Measurements from ENCODE around the gene ABCB1. TPM values are rescaled to one million over a fixed set of nuclear protein-coding genes. Genes with fewer than 3 reads are reported as not detected.

ABCB1 gene
- polyA plus RNA-seq, 4 donors = 17.3 to 87.6 (median 58.6) TPM

DNA sequence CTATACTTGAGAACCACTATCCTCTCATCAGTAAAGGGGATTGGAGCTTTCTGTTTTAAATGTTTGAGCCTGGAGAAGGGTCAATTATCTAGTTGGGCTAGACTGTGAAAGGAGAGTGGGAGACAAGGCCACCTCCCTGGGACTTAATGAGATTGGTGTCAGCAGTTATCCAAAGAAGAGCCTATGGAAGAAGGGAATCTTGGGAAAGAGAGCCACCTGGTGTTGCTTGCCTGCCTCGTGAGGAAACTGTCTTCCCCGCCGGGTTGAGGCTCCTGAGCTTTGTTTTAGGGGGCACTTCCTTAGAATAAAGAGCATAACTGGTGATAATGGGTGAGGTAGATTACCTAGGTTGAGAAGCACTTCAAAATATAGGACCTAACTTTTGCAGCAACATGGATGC, 93.2 kb downstream of the ABCB1 start:
- H3K4me3 ChIP-seq (ENCODE audit: low read depth in 1 of 3, low read length in 3 of 3) = no peak overlapping the region
- no peaks in the 10 kb centered on the region for H3K9me3 ChIP-seq (ENCODE audit: control insufficient read depth in 2 of 2, insufficient read depth in 1 of 2, low read depth in 1 of 2, low read length in 1 of 2)
- FAIRE-seq (no peak), DNase-seq (no peak)
- WGBS, 3 donors = 35 to 69% (median 60%) methylated on average over 3 of the region's 3 CpGs
- H3K4me1 ChIP-seq (ENCODE audit: control insufficient read depth in 3 of 3, insufficient read depth in 2 of 3, low read depth in 1 of 3, low read length in 2 of 3) = no peaks in the 10 kb centered on the region
- no peaks in the 10 kb centered on the region for H3K27me3 ChIP-seq (ENCODE audit: control insufficient read depth in 3 of 3, insufficient read depth in 3 of 3, low read length in 3 of 3)
- peaks cover 0 to 21% (median 0%) of the 10 kb centered on the region in 3 donors for H3K36me3 ChIP-seq (ENCODE audit: control insufficient read depth in 3 of 3, insufficient read depth in 2 of 3, low read depth in 1 of 3, low read length in 3 of 3)
- no peak overlapping the region for H3K27ac ChIP-seq (ENCODE audit: low read depth in 1 of 3, low read length in 2 of 3)

- Histone ChIP-seq H3K4me1 (ENCODE audit: control insufficient read depth in 3 of 3, insufficient read depth in 2 of 3, low read depth in 1 of 3, low read length in 2 of 3) (no peaks in the 10 kb centered on the region), H3K27me3 (ENCODE audit: control insufficient read depth in 3 of 3, insufficient read depth in 3 of 3, low read length in 3 of 3) (no peaks in the 10 kb centered on the region), H3K4me3 (ENCODE audit: low read depth in 1 of 3, low read length in 3 of 3) (no peak overlapping the region), H3K36me3 (ENCODE audit: control insufficient read depth in 3 of 3, insufficient read depth in 2 of 3, low read depth in 1 of 3, low read length in 3 of 3) (peaks cover 0 to 17% (median 0%) of the 10 kb centered on the region in 3 donors), H3K27ac (ENCODE audit: low read depth in 1 of 3, low read length in 2 of 3) (no peak overlapping the region), H3K9me3 (ENCODE audit: control insufficient read depth in 2 of 2, insufficient read depth in 1 of 2, low read depth in 1 of 2, low read length in 1 of 2) (no peaks in the 10 kb centered on the region)
- DNase-seq (peak; percentile 11 to 16), FAIRE-seq (no peak)
- 71 to 82% (median 81%) methylated on average over 3 of the region's 3 CpGs for WGBS, 3 donors
Measured at GRCh38 chr7:87506246-87507180, 94.2 kb downstream of the ABCB1 start.

DNA sequence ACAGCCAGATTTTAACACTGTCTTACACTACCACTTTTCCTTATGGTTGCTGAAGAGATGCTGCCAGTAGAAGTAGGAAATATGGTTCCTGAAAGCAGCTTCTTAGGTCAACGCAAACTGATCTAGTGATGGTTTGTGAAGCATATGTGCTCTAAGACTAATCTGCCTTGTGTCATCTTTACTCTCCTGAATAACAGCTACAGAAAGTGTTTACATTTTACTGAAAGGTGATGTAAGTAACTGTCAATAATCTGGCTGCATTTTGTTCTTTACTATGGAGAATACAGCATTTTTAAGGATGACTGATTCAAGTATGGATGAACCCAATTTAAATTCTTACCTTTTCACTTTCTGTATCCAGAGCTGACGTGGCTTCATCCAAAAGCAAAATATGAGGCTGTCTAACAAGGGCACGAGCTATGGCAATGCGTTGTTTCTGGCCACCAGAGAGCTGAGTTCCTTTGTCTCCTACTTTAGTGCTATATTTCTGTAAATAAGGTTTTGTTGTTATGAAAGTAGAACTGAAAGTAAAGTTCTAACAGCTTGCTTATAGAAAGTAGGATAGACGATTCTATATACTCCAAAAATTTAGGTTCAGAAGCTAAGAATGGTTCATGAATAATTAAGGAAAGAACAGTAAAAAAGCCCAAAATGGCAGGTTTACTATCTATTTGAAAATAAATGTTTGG, 95.0 kb downstream of the ABCB1 start:
- DNase-seq = no peak
- no peaks in the 10 kb centered on the region for H3K27me3 ChIP-seq (ENCODE audit: control insufficient read depth in 3 of 3, insufficient read depth in 3 of 3, low read length in 3 of 3)
- FAIRE-seq = no peak
- H3K9me3 ChIP-seq (ENCODE audit: control insufficient read depth in 2 of 2, insufficient read depth in 1 of 2, low read depth in 1 of 2, low read length in 1 of 2) = no peaks in the 10 kb centered on the region
- H3K4me3 ChIP-seq (ENCODE audit: low read depth in 1 of 3, low read length in 3 of 3) = no peak overlapping the region
- H3K27ac ChIP-seq (ENCODE audit: low read depth in 1 of 3, low read length in 2 of 3) = no peak overlapping the region
- peaks cover 0 to 14% (median 0%) of the 10 kb centered on the region in 3 donors for H3K36me3 ChIP-seq (ENCODE audit: control insufficient read depth in 3 of 3, insufficient read depth in 2 of 3, low read depth in 1 of 3, low read length in 3 of 3)
- H3K4me1 ChIP-seq (ENCODE audit: control insufficient read depth in 3 of 3, insufficient read depth in 2 of 3, low read depth in 1 of 3, low read length in 2 of 3) = no peaks in the 10 kb centered on the region
- WGBS, 3 donors = 49 to 60% (median 53%) methylated on average over 5 of the region's 5 CpGs

DNA sequence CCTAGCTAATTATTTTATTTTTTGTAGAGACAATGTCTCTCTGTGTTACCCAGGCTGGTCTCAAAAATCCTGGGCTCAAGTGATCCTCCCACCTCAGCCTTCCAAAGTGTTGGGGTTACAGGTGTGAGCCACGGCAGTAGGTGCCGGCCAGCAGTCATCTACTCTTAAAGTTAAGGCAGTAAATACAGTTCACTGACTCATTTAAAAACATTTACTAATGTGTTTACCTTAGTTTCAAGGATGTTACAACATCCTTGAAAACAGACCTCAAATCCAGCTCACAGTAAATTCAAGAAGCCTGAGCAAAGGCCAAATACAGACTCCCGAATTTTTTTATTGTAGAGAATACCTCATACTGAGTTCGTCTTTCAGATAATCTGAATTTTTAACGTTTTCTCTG, 95.6 kb downstream of the ABCB1 start:
- Histone ChIP-seq H3K27ac (ENCODE audit: low read depth in 1 of 3, low read length in 2 of 3) (no peak overlapping the region), H3K9me3 (ENCODE audit: control insufficient read depth in 2 of 2, insufficient read depth in 1 of 2, low read depth in 1 of 2, low read length in 1 of 2) (no peaks in the 10 kb centered on the region), H3K27me3 (ENCODE audit: control insufficient read depth in 3 of 3, insufficient read depth in 3 of 3, low read length in 3 of 3) (no peaks in the 10 kb centered on the region), H3K4me1 (ENCODE audit: control insufficient read depth in 3 of 3, insufficient read depth in 2 of 3, low read depth in 1 of 3, low read length in 2 of 3) (no peaks in the 10 kb centered on the region), H3K36me3 (ENCODE audit: control insufficient read depth in 3 of 3, insufficient read depth in 2 of 3, low read depth in 1 of 3, low read length in 3 of 3) (peaks cover 0 to 14% (median 0%) of the 10 kb centered on the region in 3 donors), H3K4me3 (ENCODE audit: low read depth in 1 of 3, low read length in 3 of 3) (no peak overlapping the region)
- DNase-seq = no peak
- FAIRE-seq = no peak
- 73 to 76% (median 76%) methylated on average over 5 of the region's 5 CpGs for WGBS, 3 donors

- FAIRE-seq (no peak), DNase-seq (no peak)
- no peak overlapping the region for H3K4me3 ChIP-seq (ENCODE audit: low read depth in 1 of 3, low read length in 3 of 3)
- no peaks in the 10 kb centered on the region for H3K27me3 ChIP-seq (ENCODE audit: control insufficient read depth in 3 of 3, insufficient read depth in 3 of 3, low read length in 3 of 3)
- WGBS, 3 donors = 88 to 98% (median 96%) methylated on average over 3 of the region's 3 CpGs
- no peaks in the 10 kb centered on the region for H3K9me3 ChIP-seq (ENCODE audit: control insufficient read depth in 2 of 2, insufficient read depth in 1 of 2, low read depth in 1 of 2, low read length in 1 of 2)
- H3K4me1 ChIP-seq (ENCODE audit: control insufficient read depth in 3 of 3, insufficient read depth in 2 of 3, low read depth in 1 of 3, low read length in 2 of 3) = no peaks in the 10 kb centered on the region
- H3K27ac ChIP-seq (ENCODE audit: low read depth in 1 of 3, low read length in 2 of 3) = no peak overlapping the region
- no peaks in the 10 kb centered on the region for H3K36me3 ChIP-seq (ENCODE audit: control insufficient read depth in 3 of 3, insufficient read depth in 2 of 3, low read depth in 1 of 3, low read length in 3 of 3)
Measured at GRCh38 chr7:87499494-87499893, 101.2 kb downstream of the ABCB1 start.

- H3K4me1 ChIP-seq (ENCODE audit: control insufficient read depth in 3 of 3, insufficient read depth in 2 of 3, low read depth in 1 of 3, low read length in 2 of 3) = no peaks in the 10 kb centered on the region
- no peaks in the 10 kb centered on the region for H3K9me3 ChIP-seq (ENCODE audit: control insufficient read depth in 2 of 2, insufficient read depth in 1 of 2, low read depth in 1 of 2, low read length in 1 of 2)
- H3K27ac ChIP-seq (ENCODE audit: low read depth in 1 of 3, low read length in 2 of 3) = no peak overlapping the region
- DNase-seq = no peak
- H3K4me3 ChIP-seq (ENCODE audit: low read depth in 1 of 3, low read length in 3 of 3) = no peak overlapping the region
- no peaks in the 10 kb centered on the region for H3K27me3 ChIP-seq (ENCODE audit: control insufficient read depth in 3 of 3, insufficient read depth in 3 of 3, low read length in 3 of 3)
- 48 to 95% (median 69%) methylated on average over 1 of the region's 1 CpG for WGBS, 3 donors
- FAIRE-seq = no peak
- H3K36me3 ChIP-seq (ENCODE audit: control insufficient read depth in 3 of 3, insufficient read depth in 2 of 3, low read depth in 1 of 3, low read length in 3 of 3) = no peaks in the 10 kb centered on the region
Measured at GRCh38 chr7:87498893-87499292, 101.8 kb downstream of the ABCB1 start.

DNA sequence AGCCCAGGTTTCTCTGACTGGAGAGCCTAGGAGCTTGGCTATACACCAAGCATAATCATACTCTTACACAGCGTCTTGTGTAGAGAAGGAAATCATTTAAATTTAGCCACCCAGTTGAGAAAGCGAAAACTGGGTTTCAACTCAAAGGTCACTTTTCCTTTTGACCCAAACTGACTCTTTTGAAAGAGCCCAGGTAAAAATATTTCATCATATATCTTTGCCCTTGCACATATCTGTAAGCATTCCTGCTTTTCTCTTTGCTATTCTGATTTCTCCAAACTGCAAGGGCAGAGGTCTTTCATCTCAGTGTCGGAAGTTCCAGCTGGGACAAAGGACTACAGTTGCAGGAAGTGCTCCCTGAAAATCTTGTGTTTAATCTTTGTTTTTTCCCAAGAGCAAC, 103.2 kb downstream of the ABCB1 start:
- Histone ChIP-seq H3K27me3 (ENCODE audit: control insufficient read depth in 3 of 3, insufficient read depth in 3 of 3, low read length in 3 of 3) (no peaks in the 10 kb centered on the region), H3K4me1 (ENCODE audit: control insufficient read depth in 3 of 3, insufficient read depth in 2 of 3, low read depth in 1 of 3, low read length in 2 of 3) (no peaks in the 10 kb centered on the region), H3K36me3 (ENCODE audit: control insufficient read depth in 3 of 3, insufficient read depth in 2 of 3, low read depth in 1 of 3, low read length in 3 of 3) (no peaks in the 10 kb centered on the region), H3K9me3 (ENCODE audit: control insufficient read depth in 2 of 2, insufficient read depth in 1 of 2, low read depth in 1 of 2, low read length in 1 of 2) (no peaks in the 10 kb centered on the region), H3K4me3 (ENCODE audit: low read depth in 1 of 3, low read length in 3 of 3) (no peak overlapping the region), H3K27ac (ENCODE audit: low read depth in 1 of 3, low read length in 2 of 3) (no peak overlapping the region)
- 33 to 60% (median 43%) methylated on average over 3 of the region's 3 CpGs for WGBS, 3 donors
- no peak for FAIRE-seq
- no peak for DNase-seq

GRCh38 chr7:87495366-87495765, 105.3 kb downstream of the ABCB1 start:
- Histone ChIP-seq H3K27ac (ENCODE audit: low read depth in 1 of 3, low read length in 2 of 3) (no peak overlapping the region), H3K9me3 (ENCODE audit: control insufficient read depth in 2 of 2, insufficient read depth in 1 of 2, low read depth in 1 of 2, low read length in 1 of 2) (no peaks in the 10 kb centered on the region), H3K36me3 (ENCODE audit: control insufficient read depth in 3 of 3, insufficient read depth in 2 of 3, low read depth in 1 of 3, low read length in 3 of 3) (no peaks in the 10 kb centered on the region), H3K27me3 (ENCODE audit: control insufficient read depth in 3 of 3, insufficient read depth in 3 of 3, low read length in 3 of 3) (no peaks in the 10 kb centered on the region), H3K4me1 (ENCODE audit: control insufficient read depth in 3 of 3, insufficient read depth in 2 of 3, low read depth in 1 of 3, low read length in 2 of 3) (no peaks in the 10 kb centered on the region), H3K4me3 (ENCODE audit: low read depth in 1 of 3, low read length in 3 of 3) (no peak overlapping the region)
- FAIRE-seq (no peak), DNase-seq (no peak)
- 57 to 80% (median 64%) methylated on average over 5 of the region's 5 CpGs for whole genome bisulfite sequencing, 3 donors

All from small intestine (tissue), 7 donors.